ENCODE measurements around the gene PAM.

The PAM gene

DNA sequence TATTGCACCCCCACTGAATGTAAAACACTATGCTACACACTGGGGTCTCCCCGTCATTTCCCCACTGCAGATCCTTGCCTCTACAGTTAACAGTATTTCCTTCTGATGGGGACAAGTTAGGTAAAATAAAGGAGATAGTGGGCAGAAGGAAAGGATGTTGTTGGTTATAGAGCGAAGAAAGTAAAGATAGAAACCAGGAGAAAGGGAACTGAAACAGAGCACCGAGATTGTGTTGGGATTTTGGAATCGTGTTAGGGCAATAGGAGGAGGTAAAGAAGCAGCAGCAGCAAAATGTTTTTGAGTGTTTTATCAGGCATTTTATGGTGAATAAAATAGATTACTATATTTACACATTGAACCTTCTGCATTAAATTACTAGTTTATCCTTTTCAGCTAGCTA, 60.0 kb downstream of the PAM start:
- no peak for DNase-seq (ENCODE audit: low spot score)

DNA sequence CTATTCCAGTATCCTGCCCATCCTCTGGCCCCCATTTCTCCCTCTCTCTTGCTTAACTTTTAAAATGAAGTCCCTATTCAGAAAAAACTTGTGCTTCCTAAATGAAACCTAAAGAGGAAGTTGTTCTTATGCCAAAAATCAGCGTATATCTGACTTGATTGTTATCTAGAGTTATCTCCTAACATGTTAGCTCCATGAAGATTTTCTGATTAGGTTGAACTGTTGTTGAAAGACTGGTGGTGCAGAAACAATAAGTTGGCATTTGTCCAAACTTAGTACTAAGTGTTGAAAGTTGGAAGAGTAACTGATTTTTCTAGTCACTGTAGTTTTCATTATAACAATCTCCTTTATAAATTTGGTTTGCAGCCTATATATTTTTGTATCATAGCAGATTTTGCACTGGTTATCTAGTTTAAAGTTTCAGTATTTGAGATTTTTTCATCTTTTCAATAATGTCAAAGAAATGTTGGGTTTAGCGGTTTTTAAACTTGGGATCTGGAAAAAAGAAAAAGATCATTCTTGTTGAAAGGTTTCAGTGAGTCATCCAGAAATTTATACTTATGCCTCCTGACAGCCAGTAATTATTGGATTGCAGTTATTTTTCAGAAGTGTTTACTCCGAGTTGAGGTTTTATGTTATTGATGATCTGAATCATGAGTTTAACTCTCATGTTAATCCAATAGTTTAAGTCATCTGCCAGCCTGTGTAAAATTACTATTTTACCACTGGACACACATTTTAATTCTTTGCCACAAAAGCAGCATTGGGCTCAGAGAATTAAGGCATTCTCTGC, 60.6 kb downstream of the PAM start:
- DNase-seq (ENCODE audit: low spot score), result no peak

GRCh38 chr5:102818345-102818744, 63.2 kb downstream of the PAM start:
- DNase-seq (ENCODE audit: low spot score), result no peak

GRCh38 chr5:102818934-102819333, 63.8 kb downstream of the PAM start:
- no peak for DNase-seq (ENCODE audit: low spot score)

DNA sequence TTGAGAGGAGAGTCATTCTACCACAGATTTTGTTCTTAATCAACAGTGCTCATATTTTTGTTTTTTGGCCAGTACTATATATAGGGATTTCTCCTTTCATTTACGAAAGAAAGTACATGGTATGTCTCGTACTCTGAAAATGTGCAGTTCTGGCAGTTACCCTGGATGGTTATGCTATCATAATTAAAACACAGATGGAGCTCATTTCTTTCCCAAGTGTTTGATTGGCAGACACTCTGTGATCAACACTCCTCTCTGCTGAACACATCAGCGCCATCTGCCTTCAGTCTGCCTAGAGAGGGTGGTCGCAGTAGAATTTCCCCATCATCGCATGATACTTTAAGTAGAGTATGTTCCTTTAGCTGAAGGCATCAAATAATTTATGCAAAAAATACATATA, 64.5 kb downstream of the PAM start:
- DNase-seq (ENCODE audit: low spot score), result no peak

GRCh38 chr5:102823441-102823874, 68.4 kb downstream of the PAM start:
- no peak for DNase-seq (ENCODE audit: low spot score)

- no peak for DNase-seq (ENCODE audit: low spot score)
Measured at GRCh38 chr5:102826629-102827028, 71.5 kb downstream of the PAM start.

DNA sequence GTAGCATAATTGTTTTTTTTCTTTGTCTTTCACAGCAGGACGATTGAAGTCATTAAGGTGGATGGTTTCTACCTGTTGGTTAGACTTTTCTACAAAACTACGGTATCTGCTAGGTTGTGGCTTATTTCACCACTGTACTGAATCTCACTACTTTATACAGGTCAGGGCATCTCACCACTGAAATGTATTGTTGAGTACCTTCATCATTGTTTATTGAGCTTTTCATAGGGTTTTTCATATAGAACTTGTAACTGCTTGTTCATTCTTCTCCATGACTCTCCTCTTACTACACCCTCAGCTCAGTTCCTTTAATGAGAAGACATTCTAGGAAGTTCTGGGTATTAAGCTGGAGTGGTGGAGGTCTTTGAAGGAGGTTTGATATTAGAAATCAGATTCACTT, 75.1 kb downstream of the PAM start:
- DNase-seq (ENCODE audit: low spot score), result no peak

DNA sequence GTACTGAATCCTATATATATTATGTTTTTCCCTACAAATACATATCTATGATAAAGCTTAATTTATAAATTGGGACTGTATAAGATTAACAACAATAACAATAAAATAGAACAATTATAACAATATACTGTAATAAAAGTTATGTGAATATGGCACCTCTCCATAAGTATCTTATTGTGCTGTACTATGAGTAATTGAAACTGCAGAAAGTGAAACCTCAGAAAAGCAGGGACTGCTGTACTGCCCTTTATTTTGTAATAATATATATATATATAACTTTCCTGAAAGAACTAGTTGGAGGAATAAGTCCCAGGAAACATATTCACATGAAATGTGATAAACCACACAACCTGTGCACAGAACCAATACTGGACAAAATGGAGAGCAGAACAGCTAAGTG, 77.3 kb downstream of the PAM start:
- no peak for DNase-seq (ENCODE audit: low spot score)

GRCh38 chr5:102833146-102833545, 78.0 kb downstream of the PAM start:
- no peak for DNase-seq (ENCODE audit: low spot score)

GRCh38 chr5:102834438-102834964, 79.4 kb downstream of the PAM start:
- DNase-seq (ENCODE audit: low spot score), result no peak

- DNase-seq (ENCODE audit: low spot score), result no peak
Measured at GRCh38 chr5:102835717-102836116, 80.6 kb downstream of the PAM start.

DNA sequence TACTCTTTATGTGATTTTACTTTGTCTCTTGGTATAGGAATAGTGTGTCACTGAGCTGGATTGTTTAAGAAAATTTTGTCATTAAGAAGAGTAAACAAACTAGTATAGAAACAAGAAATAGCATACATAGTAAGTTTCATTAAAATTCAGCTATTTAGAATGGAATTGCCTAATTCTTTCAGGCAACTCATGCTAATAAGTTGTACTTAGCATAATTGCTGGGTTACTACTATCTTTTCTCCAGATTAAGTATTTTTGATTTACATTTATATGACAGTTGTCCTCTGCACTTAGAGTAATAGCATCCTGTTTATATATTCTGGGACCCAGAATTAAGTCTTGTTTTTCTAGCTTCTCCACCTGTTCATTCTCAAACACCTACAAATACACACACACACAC, 85.9 kb downstream of the PAM start:
- no peak for DNase-seq (ENCODE audit: low spot score)

GRCh38 chr5:102843997-102844396, 88.9 kb downstream of the PAM start:
- no peak for DNase-seq (ENCODE audit: low spot score)

GRCh38 chr5:102845041-102845440, 89.9 kb downstream of the PAM start:
- no peak for DNase-seq (ENCODE audit: low spot score)

GRCh38 chr5:102850503-102850902, 95.4 kb downstream of the PAM start:
- DNase-seq (ENCODE audit: low spot score), result no peak

GRCh38 chr5:102853680-102854079, 98.6 kb downstream of the PAM start:
- no peak for DNase-seq (ENCODE audit: low spot score)

DNA sequence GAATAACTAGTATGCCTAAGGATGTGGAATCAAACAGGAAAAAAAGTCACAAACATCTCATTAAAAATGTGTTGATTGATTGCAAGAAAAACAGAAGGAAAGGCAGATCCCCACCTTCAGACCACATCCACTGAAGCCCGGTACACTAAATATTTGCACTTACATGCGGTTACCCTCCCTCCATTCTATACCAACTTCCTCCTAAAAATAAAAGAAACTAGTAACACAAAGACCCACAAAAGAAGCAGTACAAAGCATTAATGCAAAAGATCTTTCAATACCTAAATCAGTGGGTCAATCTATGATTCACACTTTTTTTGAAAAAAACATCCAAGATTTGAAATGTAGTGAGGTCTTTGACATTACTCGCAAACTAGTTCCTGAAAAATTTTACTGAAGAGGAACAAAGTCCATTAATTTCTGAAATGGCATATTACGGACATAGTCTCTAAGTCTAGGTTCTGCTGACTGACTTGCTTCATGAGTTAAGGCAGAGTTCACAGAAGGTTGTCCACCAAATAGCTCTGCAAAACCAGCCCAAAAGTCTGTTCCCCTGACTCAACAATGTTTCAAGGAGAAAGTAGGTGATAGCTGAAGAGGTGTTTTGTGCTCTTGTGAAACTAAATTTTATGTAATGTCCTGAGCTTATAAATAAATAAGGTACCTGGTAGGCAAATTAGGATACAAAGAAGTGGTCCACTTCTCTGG, 100.7 kb downstream of the PAM start:
- no peak for DNase-seq (ENCODE audit: low spot score)

- no peak for DNase-seq (ENCODE audit: low spot score)
Measured at GRCh38 chr5:102856389-102856777, 101.3 kb downstream of the PAM start.

GRCh38 chr5:102857076-102857818, 102.1 kb downstream of the PAM start:
- DNase-seq (ENCODE audit: low spot score), result no peak

- DNase-seq (ENCODE audit: low spot score), result no peak
Measured at GRCh38 chr5:102858221-102858620, 103.1 kb downstream of the PAM start.

GRCh38 chr5:102858808-102859207, 103.7 kb downstream of the PAM start:
- DNase-seq (ENCODE audit: low spot score), result no peak

GRCh38 chr5:102860035-102860434, 104.9 kb downstream of the PAM start:
- no peak for DNase-seq (ENCODE audit: low spot score)

All from globus pallidus (tissue), 1 donor.